ENCODE measurements around the gene ZNF83. TPM values are rescaled to one million over a fixed set of nuclear protein-coding genes. Genes with fewer than 3 reads are reported as not detected.
A peak's percentile ranks its signal among the peaks of the same experiment; 100 is the strongest.

ZNF83 gene
- total RNA-seq, 1 experiment from 2014 or later = 31.6 TPM

DNA sequence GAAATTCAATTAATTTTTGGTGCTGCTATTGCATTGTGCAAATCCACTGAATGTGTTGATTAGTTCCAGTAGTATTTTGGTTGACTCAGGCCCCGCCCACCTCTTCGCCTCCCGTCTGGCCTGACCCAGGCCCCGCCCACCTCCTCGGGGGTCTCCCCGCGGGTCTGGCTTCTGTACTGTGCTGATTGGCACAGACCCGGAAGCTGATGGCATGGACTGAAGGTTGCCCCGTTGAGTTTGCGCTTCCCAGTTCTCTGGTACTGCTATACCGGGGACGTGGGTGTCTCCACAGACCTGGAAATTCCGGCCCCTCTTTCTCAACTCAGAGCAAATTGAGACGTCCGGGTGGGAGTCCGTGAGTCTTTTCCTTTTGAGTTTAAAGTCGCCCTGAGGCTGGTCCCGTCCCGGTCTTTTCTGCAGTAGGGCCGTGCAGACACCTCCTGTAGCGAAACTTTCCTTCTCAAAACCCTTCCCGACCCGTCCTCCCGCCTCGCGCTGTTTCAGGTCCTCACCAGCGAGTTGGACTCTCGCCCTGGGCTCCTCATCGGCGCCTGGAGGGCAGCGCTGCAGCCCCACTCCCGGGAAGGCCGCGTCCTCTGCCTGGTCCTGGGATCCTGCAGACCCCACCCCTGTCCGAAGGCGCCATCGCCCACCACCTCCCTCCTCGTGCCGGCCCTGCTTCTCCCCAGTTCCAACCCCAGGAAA is 53.3 kb downstream of the ZNF83 start:
- H3K4me1 ChIP-seq (ENCODE audit: insufficient read depth, low read length) = no peaks in the 10 kb centered on the region
- no peak overlapping the region for H3T11ph ChIP-seq (ENCODE audit: low read length)
- no peak overlapping the region; the same call in 1 of the 2 replicates for H3K14ac ChIP-seq (ENCODE audit: insufficient read depth, low read length)
- no peak overlapping the region for H2BK5ac ChIP-seq (ENCODE audit: insufficient read length, low read length)
- H2AFZ ChIP-seq (ENCODE audit: low read length) = no peak overlapping the region
- no peak overlapping the region for H3K4ac ChIP-seq (ENCODE audit: low read depth, low read length)
- DNase-seq = peak; percentile 39
- H3K9me3 Mint-ChIP-seq = peaks cover 4 to 9% of the 10 kb centered on the region in 2 experiments; a peak in 4 of 5 replicates
- no peak overlapping the region for H3K4me2 ChIP-seq (ENCODE audit: insufficient read depth, insufficient read length, low read length)
- H3K36me3 Mint-ChIP-seq (ENCODE audit: insufficient read depth in 1 of 3, low read depth in 3 of 3) = peaks cover 42 to 74% (median 64%) of the 10 kb centered on the region in 3 experiments
- H4K8ac ChIP-seq (replicated peaks; ENCODE audit: insufficient read length, low read depth, low read length) = no peak overlapping the region
- no peaks in the 10 kb centered on the region for H3K9me3 ChIP-seq (ENCODE audit: control insufficient read depth, low read depth, low read length)
- H3K23me2 ChIP-seq (ENCODE audit: insufficient read length, low read depth, low read length, poor library complexity, severe bottlenecking) = no peaks in the 10 kb centered on the region
- no CpG with 5 or more reads among the region's 39 CpGs for WGBS (ENCODE audit: extremely low coverage, insufficient read length, low lambda C conversion rate)
- H3K56ac ChIP-seq (ENCODE audit: insufficient read length, low read depth, low read length) = no peak overlapping the region
- 0 out of 4 replicates have a peak, but pooled peaks cover 2 to 3% of the 10 kb centered on the region in 2 experiments for H3K4me1 Mint-ChIP-seq
- no peak overlapping the region for H4K5ac ChIP-seq (ENCODE audit: insufficient read length, low read depth, low read length)
- no peak overlapping the region for H2AK5ac ChIP-seq (ENCODE audit: insufficient read length, low read length)
- H2BK15ac ChIP-seq (ENCODE audit: low read depth, low read length) = no peak overlapping the region
- TF ChIP-seq, protein P1, sequence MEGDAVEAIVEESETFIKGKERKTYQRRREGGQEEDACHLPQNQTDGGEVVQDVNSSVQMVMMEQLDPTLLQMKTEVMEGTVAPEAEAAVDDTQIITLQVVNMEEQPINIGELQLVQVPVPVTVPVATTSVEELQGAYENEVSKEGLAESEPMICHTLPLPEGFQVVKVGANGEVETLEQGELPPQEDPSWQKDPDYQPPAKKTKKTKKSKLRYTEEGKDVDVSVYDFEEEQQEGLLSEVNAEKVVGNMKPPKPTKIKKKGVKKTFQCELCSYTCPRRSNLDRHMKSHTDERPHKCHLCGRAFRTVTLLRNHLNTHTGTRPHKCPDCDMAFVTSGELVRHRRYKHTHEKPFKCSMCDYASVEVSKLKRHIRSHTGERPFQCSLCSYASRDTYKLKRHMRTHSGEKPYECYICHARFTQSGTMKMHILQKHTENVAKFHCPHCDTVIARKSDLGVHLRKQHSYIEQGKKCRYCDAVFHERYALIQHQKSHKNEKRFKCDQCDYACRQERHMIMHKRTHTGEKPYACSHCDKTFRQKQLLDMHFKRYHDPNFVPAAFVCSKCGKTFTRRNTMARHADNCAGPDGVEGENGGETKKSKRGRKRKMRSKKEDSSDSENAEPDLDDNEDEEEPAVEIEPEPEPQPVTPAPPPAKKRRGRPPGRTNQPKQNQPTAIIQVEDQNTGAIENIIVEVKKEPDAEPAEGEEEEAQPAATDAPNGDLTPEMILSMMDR (conservative IDR thresholded peaks at IDR 0.05) = no peak
- no peaks in the 10 kb centered on the region for H4K20me1 ChIP-seq (ENCODE audit: control insufficient read depth, insufficient read depth, insufficient read length)
- no peak overlapping the region for H3K27ac Mint-ChIP-seq
- no peak overlapping the region for H2BK20ac ChIP-seq (ENCODE audit: low read depth, low read length, poor library complexity, severe bottlenecking)
- H3K79me1 ChIP-seq (ENCODE audit: insufficient read depth, low read depth, low read length, poor library complexity, severe bottlenecking) = no peaks in the 10 kb centered on the region
- no peak overlapping the region for H3K9ac ChIP-seq (ENCODE audit: extremely low read depth, insufficient read length, low read length)
- no peaks in the 10 kb centered on the region for H3K27me3 ChIP-seq (ENCODE audit: insufficient read depth, low read length)
- no peak overlapping the region for H2BK120ac ChIP-seq (ENCODE audit: low read depth, low read length, poor library complexity, severe bottlenecking)
- no peak overlapping the region for H3K27ac ChIP-seq (ENCODE audit: insufficient read length, low read depth, low read length)
- H3K27me3 Mint-ChIP-seq (ENCODE audit: low read depth) = no peaks in the 10 kb centered on the region
- no peak overlapping the region for H2BK12ac ChIP-seq (ENCODE audit: insufficient read length, low read depth, low read length)
- H3K79me2 ChIP-seq (ENCODE audit: insufficient read depth, low read length) = no peaks in the 10 kb centered on the region
- no peak overlapping the region for H4K91ac ChIP-seq (ENCODE audit: insufficient read length, low read depth, low read length)
- H3K23ac ChIP-seq (ENCODE audit: insufficient read length, low read depth, low read length) = no peak overlapping the region
- no peak overlapping the region for H3K18ac ChIP-seq (ENCODE audit: insufficient read length, low read depth, low read length)
- no peak overlapping the region; a peak in 1 of 5 replicates for H3K4me3 Mint-ChIP-seq
